A673 (cell line): ENCODE results near the gene MRPS26.

Source experiments
- CTCF ChIP-seq: fragments of 300-800, 200-600 bp; sonication (generic); conservative IDR thresholded peaks from 2 replicates; pipeline ENCODE4 v1.5.1; 2017; ENCODE audit warnings: low read depth, mild to moderate bottlenecking, antibody characterized with exemption, low read length, moderate library complexity, mixed read lengths
- EZH2 ChIP-seq: fragments of 200-600 bp; sonication (generic); IDR thresholded peaks from 2 replicates; pipeline ENCODE4 v1.6.1; 2017; ENCODE audit warnings: borderline replicate concordance, low read depth, mild to moderate bottlenecking, mixed read lengths, antibody characterized with exemption, low read length; ENCODE audit not compliant: poor library complexity, severe bottlenecking

- TF ChIP-seq CTCF: no peak
- no peak for TF ChIP-seq EZH2
Observed at GRCh38 chr20:3014662-3015061, 31.2 kb upstream of the MRPS26 start.
